H9 (cell line): ENCODE results near the gene PTBP3. TPM values are rescaled to one million over a fixed set of nuclear protein-coding genes. Genes with fewer than 3 reads are reported as not detected.

Experiments used
- DNase-seq: peaks from one replicate; pipeline ENCODE4 v3.0.0-alpha.2; 2017
- H2AFZ ChIP-seq: one replicate; pipeline ENCODE4 v1.6.1; 2013; ENCODE audit warnings: mild to moderate bottlenecking, low read length, control low read depth, moderate library complexity
- H2AK5ac ChIP-seq: 2 replicates; pipeline ENCODE4 v1.6.1; 2013; ENCODE audit warnings: low read length, control low read depth, mixed read lengths; ENCODE audit not compliant: insufficient read length
- H2BK120ac ChIP-seq: one replicate; pipeline ENCODE4 v1.6.1; 2013; ENCODE audit warnings: low read depth, mild to moderate bottlenecking, low read length, control low read depth, inconsistent platforms; ENCODE audit not compliant: poor library complexity, severe bottlenecking
- H2BK12ac ChIP-seq: 2 replicates; pipeline ENCODE4 v1.6.1; 2013; ENCODE audit warnings: low read length, control low read depth, mixed read lengths, low read depth; ENCODE audit not compliant: insufficient read length
- H2BK15ac ChIP-seq: 2 replicates; pipeline ENCODE4 v1.6.1; 2013; ENCODE audit warnings: low read depth, low read length, control low read depth
- H2BK20ac ChIP-seq: one replicate; pipeline ENCODE4 v1.6.1; 2013; ENCODE audit warnings: low read depth, mild to moderate bottlenecking, low read length, control low read depth, inconsistent platforms; ENCODE audit not compliant: poor library complexity, severe bottlenecking
- H2BK5ac ChIP-seq: 2 replicates; pipeline ENCODE4 v1.6.1; 2013; ENCODE audit warnings: low read length, control low read depth, mixed read lengths; ENCODE audit not compliant: insufficient read length
- H3K14ac ChIP-seq: 2 replicates; pipeline ENCODE4 v1.6.1; 2013; ENCODE audit warnings: low read length, control low read depth; ENCODE audit not compliant: insufficient read depth
- H3K18ac ChIP-seq: 2 replicates; pipeline ENCODE4 v1.6.1; 2013; ENCODE audit warnings: low read depth, mild to moderate bottlenecking, mixed read lengths, low read length, control low read depth; ENCODE audit not compliant: insufficient read length
- H3K23ac ChIP-seq: 2 replicates; pipeline ENCODE4 v1.6.1; 2013; ENCODE audit warnings: low read length, control low read depth, mixed read lengths, low read depth; ENCODE audit not compliant: insufficient read length
- H3K23me2 ChIP-seq: 2 replicates; pipeline ENCODE4 v1.6.1; 2013; ENCODE audit warnings: low read depth, mild to moderate bottlenecking, mixed read lengths, low read length, control low read depth; ENCODE audit not compliant: insufficient read length, poor library complexity, severe bottlenecking
- H3K27ac ChIP-seq: 2 replicates; pipeline ENCODE4 v1.5.1; 2013; ENCODE audit warnings: low read length, control low read depth, mixed read lengths, low read depth; ENCODE audit not compliant: insufficient read length
- H3K27me3 ChIP-seq: 2 replicates; pipeline ENCODE4 v1.6.1; 2013; ENCODE audit warnings: low read length, control low read depth, inconsistent platforms; ENCODE audit not compliant: insufficient read depth
- H3K4ac ChIP-seq: 2 replicates; pipeline ENCODE4 v1.6.1; 2013; ENCODE audit warnings: low read depth, mild to moderate bottlenecking, control low read depth, inconsistent platforms, low read length, moderate library complexity
- H3K4me1 ChIP-seq: 2 replicates; pipeline ENCODE4 v1.6.1; 2013; ENCODE audit warnings: low read length, control low read depth, inconsistent platforms; ENCODE audit not compliant: insufficient read depth
- H3K4me2 ChIP-seq: 2 replicates; pipeline ENCODE4 v1.6.1; 2013; ENCODE audit warnings: low read length, control low read depth, mixed read lengths; ENCODE audit not compliant: insufficient read length, insufficient read depth
- H3K56ac ChIP-seq: 2 replicates; pipeline ENCODE4 v1.6.1; 2013; ENCODE audit warnings: low read depth, mild to moderate bottlenecking, mixed read lengths, low read length, control low read depth; ENCODE audit not compliant: insufficient read length
- H3K79me1 ChIP-seq: 2 replicates; pipeline ENCODE4 v1.6.1; 2013; ENCODE audit warnings: low read depth, mild to moderate bottlenecking, moderate library complexity, low read length, control low read depth, inconsistent platforms; ENCODE audit not compliant: insufficient read depth, poor library complexity, severe bottlenecking
- H3K79me2 ChIP-seq: 2 replicates; pipeline ENCODE4 v1.6.1; 2013; ENCODE audit warnings: low read length, control low read depth, inconsistent platforms; ENCODE audit not compliant: insufficient read depth
- H3K9ac ChIP-seq: 2 replicates; pipeline ENCODE4 v1.6.1; 2013; ENCODE audit warnings: low read length, control low read depth, mixed read lengths; ENCODE audit not compliant: insufficient read length; ENCODE audit errors: extremely low read depth
- H3K9me3 ChIP-seq: one replicate; pipeline ENCODE4 v1.6.1; 2013; ENCODE audit warnings: low read depth, low read length, inconsistent platforms; ENCODE audit not compliant: control insufficient read depth
- H3T11ph ChIP-seq: one replicate; pipeline ENCODE4 v1.6.1; 2013; ENCODE audit warnings: mild to moderate bottlenecking, low read length, control low read depth, inconsistent platforms
- H4K20me1 ChIP-seq: one replicate; pipeline ENCODE4 v1.6.1; 2013; ENCODE audit not compliant: control insufficient read depth, insufficient read length, insufficient read depth
- H4K5ac ChIP-seq: 2 replicates; pipeline ENCODE4 v1.6.1; 2013; ENCODE audit warnings: low read depth, mild to moderate bottlenecking, mixed read lengths, low read length, control low read depth; ENCODE audit not compliant: insufficient read length
- H4K8ac ChIP-seq: replicated peaks from 2 replicates; pipeline ENCODE4 v1.6.1; 2013; ENCODE audit warnings: low read length, control low read depth, mixed read lengths, low read depth; ENCODE audit not compliant: insufficient read length
- H4K91ac ChIP-seq: 2 replicates; pipeline ENCODE4 v1.6.1; 2013; ENCODE audit warnings: low read depth, mild to moderate bottlenecking, moderate library complexity, mixed read lengths, low read length, control low read depth; ENCODE audit not compliant: insufficient read length
- H3K27ac Mint-ChIP-seq, 3 experiments: 2 replicates in 2 of 3; 3 replicates in 1 of 3; pipeline ENCODE4 v1.8.0; 2020 to 2021; ENCODE audit warnings: mixed read lengths in 3 of 3, mild to moderate bottlenecking in 1 of 3, moderate library complexity in 1 of 3
- H3K27me3 Mint-ChIP-seq: 2 replicates; pipeline ENCODE4 v1.8.0; 2021; ENCODE audit warnings: low read depth, mild to moderate bottlenecking, moderate library complexity, mixed read lengths
- H3K36me3 Mint-ChIP-seq, 3 experiments: 2 replicates in 2 of 3; 3 replicates in 1 of 3; pipeline ENCODE4 v1.8.0; 2020 to 2021; ENCODE audit warnings: low read depth in 3 of 3, mixed read lengths in 3 of 3; ENCODE audit not compliant: insufficient read depth in 1 of 3
- H3K4me1 Mint-ChIP-seq, 2 experiments: 2 replicates each; pipeline ENCODE4 v1.8.0; 2020; ENCODE audit warnings: mixed read lengths in 2 of 2
- H3K4me3 Mint-ChIP-seq, 2 experiments: 2 replicates in 1 of 2; 3 replicates in 1 of 2; pipeline ENCODE4 v1.8.0; 2020 to 2021; ENCODE audit warnings: mild to moderate bottlenecking in 2 of 2, mixed read lengths in 2 of 2, moderate library complexity in 1 of 2
- H3K9me3 Mint-ChIP-seq, 2 experiments: 2 replicates in 1 of 2; 3 replicates in 1 of 2; pipeline ENCODE4 v1.8.0; 2020; ENCODE audit warnings: mild to moderate bottlenecking in 2 of 2, mixed read lengths in 2 of 2, moderate library complexity in 1 of 2
- CTCF ChIP-seq: fragments of 200-600 bp; sonication (generic); conservative IDR thresholded peaks from 3 replicates; pipeline ENCODE4 v1.8.0; 2021; ENCODE audit warnings: antibody characterized with exemption, mild to moderate bottlenecking
- WGBS: extraction: QIAGEN DNeasy Blood & Tissue Kit; methylation state at CpG from one replicate; pipeline ENCODE4 v1.1.7; 2013; ENCODE audit warnings: missing lambda C conversion rate, low lambda C conversion rate, mixed read lengths; ENCODE audit not compliant: insufficient read length; ENCODE audit errors: extremely low coverage; 5-methylcytosine and 5-hydroxymethylcytosine counted together
- total RNA-seq: library from RNA; stranded (reverse); gene quantifications from 2 replicates; pipeline ENCODE4 v1.2.1, GENCODE V29; 2021

Gene PTBP3
- total RNA-seq, 1 experiment from 2014 or later = 89.5 TPM

- Histone ChIP-seq H4K20me1 (no peaks in the 10 kb centered on the region), H3K9me3 (peaks cover 10% of the 10 kb centered on the region)
- no peak overlapping the region for H3K4me3 Mint-ChIP-seq
Measured at GRCh38 chr9:112285056-112285455, 48.4 kb downstream of the PTBP3 start.

More at GRCh38 chr9:112285056-112285455, 48.4 kb downstream of the PTBP3 start:
- no peaks in the 10 kb centered on the region for H3K79me2 ChIP-seq
- no peak overlapping the region for H3K56ac ChIP-seq
- H3K27ac Mint-ChIP-seq = no peak overlapping the region
- no peaks in the 10 kb centered on the region; the same call in 1 of the 2 replicates for H3K27me3 Mint-ChIP-seq
- H2AFZ ChIP-seq = no peak overlapping the region
- peaks cover 2% of the 10 kb centered on the region for H3K79me1 ChIP-seq
- peaks cover 52 to 58% (median 56%) of the 10 kb centered on the region in 3 experiments for H3K36me3 Mint-ChIP-seq
- H3K4me1 Mint-ChIP-seq = peaks cover 11 to 18% of the 10 kb centered on the region in 2 experiments
- H3K23me2 ChIP-seq = no peaks in the 10 kb centered on the region
- H4K91ac ChIP-seq = no peak overlapping the region
- H3K27ac ChIP-seq = no peak overlapping the region
- H2BK20ac ChIP-seq = no peak overlapping the region
- no peak overlapping the region for H2AK5ac ChIP-seq
- no peak overlapping the region for H2BK120ac ChIP-seq
- H3K4me1 ChIP-seq = no peaks in the 10 kb centered on the region
- H3K23ac ChIP-seq = no peak overlapping the region
- no peak overlapping the region for H3K14ac ChIP-seq
- H2BK5ac ChIP-seq = no peak overlapping the region
- H3K18ac ChIP-seq = no peak overlapping the region
- no peak overlapping the region for H3T11ph ChIP-seq
- H3K4me2 ChIP-seq = no peak overlapping the region
- no peak overlapping the region for H2BK15ac ChIP-seq
- no peak overlapping the region for H3K4ac ChIP-seq
- no peak overlapping the region for H3K9ac ChIP-seq
- no peak overlapping the region for H2BK12ac ChIP-seq
- DNase-seq = no peak
- H4K8ac ChIP-seq = no peak overlapping the region
- H3K9me3 Mint-ChIP-seq = peaks cover 36 to 43% of the 10 kb centered on the region in 2 experiments
- no peak for TF ChIP-seq CTCF
- H4K5ac ChIP-seq = no peak overlapping the region
- no CpG with 5 or more reads among the region's 2 CpGs for whole genome bisulfite sequencing
- no peaks in the 10 kb centered on the region for H3K27me3 ChIP-seq
